GM12891 (cell line): ENCODE data around the gene TBC1D22A.

ENCODE experiments used
- DNase-seq: peaks from one replicate; pipeline ENCODE4 v3.0.0; 2011; ENCODE audit warnings: low spot score; ENCODE audit not compliant: insufficient read length
- FAIRE-seq: peaks from 2 replicates; lab custom pipeline; 2011; peaks lifted over from hg19 to GRCh38; lab: Jason Lieb, UNC
- PAX5 ChIP-seq: IDR thresholded peaks from 2 replicates; pipeline ENCODE4 v1.6.1; 2011; ENCODE audit warnings: low read length, moderate library complexity, mild to moderate bottlenecking; ENCODE audit not compliant: insufficient read depth, severe bottlenecking
- POLR2A ChIP-seq: IDR thresholded peaks from 2 replicates; pipeline ENCODE4 v1.6.1; 2011; ENCODE audit warnings: low read depth, low read length, control low read depth
- POLR2AphosphoS5 ChIP-seq: IDR thresholded peaks from 2 replicates; pipeline ENCODE4 v1.6.1; 2011; ENCODE audit warnings: low read depth, low read length, control low read depth
- POU2F2 ChIP-seq: IDR thresholded peaks from 2 replicates; pipeline ENCODE4 v1.6.1; 2011; ENCODE audit warnings: low read depth, mild to moderate bottlenecking, control low read depth, low read length, moderate library complexity
- SPI1 ChIP-seq: IDR thresholded peaks from 2 replicates; pipeline ENCODE4 v1.6.1; 2011; ENCODE audit warnings: low read depth, low read length, control low read depth
- TAF1 ChIP-seq: IDR thresholded peaks from 2 replicates; pipeline ENCODE4 v1.6.1; 2011; ENCODE audit warnings: low read depth, low read length, control low read depth

Gene TBC1D22A

GRCh38 chr22:47197773-47198500 lies 435.5 kb downstream of the TBC1D22A start:
- DNase-seq (no peak), FAIRE-seq (no peak)
- TF ChIP-seq POU2F2 = no peak

- DNase-seq (no peak), FAIRE-seq (no peak)
- TF ChIP-seq POLR2AphosphoS5 = no peak
- TF ChIP-seq POLR2A = no peak
- no peak for TF ChIP-seq POU2F2
- TF ChIP-seq PAX5 = no peak
Measured at GRCh38 chr22:47198801-47199251, 436.4 kb downstream of the TBC1D22A start.

- FAIRE-seq (no peak), DNase-seq (no peak)
- TF ChIP-seq POU2F2 = no peak
- no peak for TF ChIP-seq PAX5
- TF ChIP-seq POLR2A = no peak
- TF ChIP-seq TAF1 = no peak
- TF ChIP-seq POLR2AphosphoS5 = no peak
- no peak for TF ChIP-seq SPI1
Measured at GRCh38 chr22:47199261-47199978, 437.0 kb downstream of the TBC1D22A start.

- DNase-seq (no peak), FAIRE-seq (no peak)
- no peak for TF ChIP-seq POLR2AphosphoS5
- no peak for TF ChIP-seq PAX5
- no peak for TF ChIP-seq POU2F2
- TF ChIP-seq POLR2A = no peak
- no peak for TF ChIP-seq TAF1
- no peak for TF ChIP-seq SPI1
Measured at GRCh38 chr22:47199979-47200272, 437.5 kb downstream of the TBC1D22A start.

- TF ChIP-seq POLR2A (no peak), PAX5 (no peak), POLR2AphosphoS5 (no peak), SPI1 (no peak), POU2F2 (no peak), TAF1 (no peak)
- no peak for FAIRE-seq
- DNase-seq = no peak
Measured at GRCh38 chr22:47200273-47201051, 438.0 kb downstream of the TBC1D22A start.

- FAIRE-seq (no peak), DNase-seq (no peak)
- no peak for TF ChIP-seq POLR2AphosphoS5
- no peak for TF ChIP-seq POU2F2
- no peak for TF ChIP-seq POLR2A
- TF ChIP-seq SPI1 = no peak
- no peak for TF ChIP-seq TAF1
- TF ChIP-seq PAX5 = no peak
Measured at GRCh38 chr22:47201186-47201995, 438.9 kb downstream of the TBC1D22A start.

GRCh38 chr22:47201996-47202818 lies 439.8 kb downstream of the TBC1D22A start:
- DNase-seq (no peak), FAIRE-seq (no peak)
- no peak for TF ChIP-seq POLR2A
- TF ChIP-seq PAX5 = no peak
- TF ChIP-seq TAF1 = no peak
- TF ChIP-seq POLR2AphosphoS5 = no peak
- no peak for TF ChIP-seq SPI1
- TF ChIP-seq POU2F2 = no peak

- no peak for DNase-seq
- FAIRE-seq = no peak
Measured at GRCh38 chr22:47202819-47203553, 440.5 kb downstream of the TBC1D22A start.

More at GRCh38 chr22:47202819-47203553, 440.5 kb downstream of the TBC1D22A start:
- TF ChIP-seq TAF1 = no peak
- TF ChIP-seq POLR2A = no peak
- TF ChIP-seq PAX5 = no peak
- TF ChIP-seq POLR2AphosphoS5 = no peak
- TF ChIP-seq POU2F2 = no peak
- TF ChIP-seq SPI1 = no peak
